NCI-H774 (cell line): ENCODE data around the gene IGFLR1.

Source experiments
- DNase-seq: peaks from one replicate; lab custom pipeline; 2025; lab: John Stamatoyannopoulos, UW

IGFLR1 gene

DNA sequence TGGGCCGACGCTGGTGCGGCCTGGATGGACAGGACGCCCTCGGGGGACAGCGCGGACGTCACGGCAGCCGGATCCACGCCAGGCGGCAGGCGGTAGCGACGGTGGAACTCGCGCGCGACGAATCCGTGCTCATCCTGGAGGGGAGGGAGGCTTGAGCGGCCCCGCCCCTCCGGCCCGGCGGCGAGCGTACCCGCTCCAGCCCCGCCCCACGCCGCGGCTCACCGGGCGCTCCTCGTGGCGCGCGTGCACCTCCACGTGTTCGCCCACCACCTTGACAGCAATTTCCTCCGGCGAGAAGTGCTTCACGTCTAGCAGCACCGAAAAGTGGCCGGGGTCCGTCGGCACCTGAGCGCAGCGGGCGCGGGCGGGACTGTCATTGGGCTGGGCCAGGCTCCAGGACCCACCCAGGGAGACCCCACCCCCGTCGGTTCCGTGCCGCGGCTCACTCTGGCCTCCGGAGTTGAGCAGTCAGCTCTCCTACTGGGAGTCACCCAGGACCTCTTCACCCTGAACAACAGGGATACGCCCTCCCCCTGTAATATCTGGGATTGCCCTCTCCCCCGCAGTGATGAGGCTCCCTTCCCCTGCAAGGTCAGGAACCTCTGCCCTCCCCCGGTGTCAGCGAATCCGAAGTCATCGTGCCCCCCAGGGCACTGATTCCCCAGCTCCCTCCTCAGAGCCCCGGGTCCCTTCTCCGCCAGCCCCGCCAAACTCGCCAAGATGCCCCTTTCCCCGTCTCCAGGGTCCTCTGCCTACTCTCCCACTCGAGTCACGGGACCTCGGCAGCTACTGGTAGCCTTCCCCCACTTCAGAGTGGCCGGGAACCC, 13.5 kb upstream of the IGFLR1 start:
- DNase-seq, result no peak

DNA sequence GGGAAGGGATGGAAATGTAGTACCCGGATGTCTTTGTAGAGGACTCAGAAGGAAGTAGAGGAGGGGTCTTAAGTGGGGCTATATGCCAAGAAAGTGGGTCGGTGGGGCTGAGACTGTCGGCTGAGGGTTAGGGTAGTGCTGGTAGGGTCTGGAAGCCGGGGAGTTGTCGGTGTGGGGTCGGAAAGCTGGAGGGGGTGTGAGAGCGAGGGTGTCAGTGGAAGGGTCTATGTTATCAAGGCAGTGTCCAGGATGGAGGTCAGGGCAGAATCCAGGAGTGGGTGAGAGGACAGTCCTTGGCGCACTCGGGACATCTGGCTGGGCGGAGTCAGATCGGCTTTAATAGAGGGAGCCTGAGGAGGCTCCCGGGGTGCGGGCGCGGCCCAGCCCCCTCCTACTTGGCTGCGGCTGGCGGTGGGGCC, 12.9 kb upstream of the IGFLR1 start:
- DNase-seq, result no peak

DNA sequence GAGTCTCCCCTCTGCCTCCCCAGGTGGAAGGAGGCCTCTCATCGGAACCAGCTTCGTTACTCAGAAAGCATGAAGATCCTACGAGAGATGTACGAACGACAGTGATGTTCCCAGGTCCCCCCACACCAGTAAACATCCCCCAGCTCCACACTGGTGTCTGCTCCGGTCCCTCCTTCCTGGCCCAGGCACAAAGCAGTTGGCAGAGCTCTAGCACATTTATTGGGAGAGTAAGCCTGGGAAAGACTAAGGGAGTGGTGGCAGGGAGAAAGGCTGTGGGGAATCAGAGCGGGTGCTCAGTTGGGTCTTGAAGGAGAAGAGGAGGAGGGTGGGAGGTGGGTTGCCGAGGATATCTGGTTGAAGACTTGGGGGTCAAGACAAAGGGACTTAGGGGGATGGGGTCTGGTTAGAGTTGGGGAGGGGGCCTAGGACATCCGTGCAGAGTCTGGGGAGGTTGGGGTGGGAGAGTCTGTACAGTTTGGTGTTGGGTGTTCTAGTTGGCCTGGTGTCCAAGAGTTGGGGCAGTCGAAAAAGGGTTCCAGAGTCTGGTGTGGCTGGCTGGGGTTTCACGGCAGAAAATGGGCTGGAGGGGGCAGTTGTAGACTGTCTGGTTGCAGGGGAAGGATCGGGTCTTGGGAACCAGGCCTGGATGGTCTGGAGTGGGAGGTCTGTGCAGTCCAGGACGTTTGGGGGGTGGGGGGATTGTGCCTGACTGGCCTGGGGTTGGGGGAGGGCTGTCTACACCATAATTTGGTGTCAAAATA, 12.3 kb upstream of the IGFLR1 start:
- DNase-seq, result no peak

DNA sequence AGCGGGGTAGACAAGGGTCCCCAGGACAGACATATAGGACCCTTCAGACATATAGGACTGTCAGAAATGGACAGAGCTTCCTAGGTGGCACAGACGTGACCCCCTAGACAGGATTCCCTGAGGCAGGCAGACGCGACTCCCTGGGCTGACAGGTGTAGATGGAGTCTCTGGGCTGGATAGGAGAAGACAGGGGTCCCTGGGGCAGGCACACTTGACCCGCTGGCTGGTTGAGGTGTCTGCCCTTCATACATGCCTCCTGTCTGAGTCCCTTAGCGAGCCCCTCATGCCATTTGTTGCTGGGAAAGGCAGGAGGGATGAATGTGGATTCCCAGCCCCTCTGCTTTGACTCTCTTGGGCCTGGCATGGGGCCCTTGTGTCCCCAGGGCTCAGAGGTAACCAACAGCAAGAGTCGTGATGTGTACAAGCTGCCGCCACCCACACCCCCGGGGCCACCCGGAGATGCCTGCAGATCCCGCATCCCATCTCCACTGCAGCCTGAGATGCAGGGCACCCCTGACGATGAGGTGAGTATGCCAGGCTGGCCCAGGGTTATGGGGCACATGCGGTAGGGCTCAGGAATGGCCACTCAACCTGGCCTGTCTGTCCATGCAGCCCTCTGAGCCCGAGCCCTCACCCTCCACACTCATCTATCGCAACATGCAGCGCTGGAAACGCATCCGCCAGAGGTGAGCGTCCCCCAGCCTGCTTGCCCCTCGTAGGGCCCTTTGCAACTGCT, 11.6 kb upstream of the IGFLR1 start:
- no peak for DNase-seq

DNA sequence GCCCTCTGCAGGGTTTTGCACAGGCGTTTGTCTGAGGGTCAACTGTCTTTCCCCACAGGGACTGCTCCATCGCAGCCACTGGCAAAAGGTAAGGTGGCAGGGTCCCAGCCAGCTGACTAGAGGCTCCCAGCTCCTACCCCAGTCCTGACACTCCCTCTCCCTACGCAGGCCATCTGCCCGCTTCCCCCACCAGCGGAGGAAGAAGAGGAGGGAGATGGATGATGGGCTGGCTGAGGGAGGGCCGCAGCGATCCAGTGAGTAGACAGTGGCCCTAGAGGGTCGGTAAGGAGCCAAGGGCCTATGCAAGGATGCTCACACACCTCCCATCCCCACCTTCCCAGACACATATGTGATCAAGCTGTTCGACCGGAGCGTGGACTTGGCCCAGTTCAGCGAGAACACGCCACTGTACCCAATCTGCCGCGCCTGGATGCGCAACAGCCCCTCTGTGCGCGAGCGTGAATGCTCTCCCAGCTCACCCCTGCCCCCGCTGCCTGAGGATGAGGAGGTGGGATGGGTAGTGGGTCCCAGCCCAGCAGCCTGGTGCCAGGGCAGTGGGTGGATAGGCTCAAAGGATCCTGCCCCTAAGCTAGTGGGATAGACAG, 10.6 kb upstream of the IGFLR1 start:
- no peak for DNase-seq

DNA sequence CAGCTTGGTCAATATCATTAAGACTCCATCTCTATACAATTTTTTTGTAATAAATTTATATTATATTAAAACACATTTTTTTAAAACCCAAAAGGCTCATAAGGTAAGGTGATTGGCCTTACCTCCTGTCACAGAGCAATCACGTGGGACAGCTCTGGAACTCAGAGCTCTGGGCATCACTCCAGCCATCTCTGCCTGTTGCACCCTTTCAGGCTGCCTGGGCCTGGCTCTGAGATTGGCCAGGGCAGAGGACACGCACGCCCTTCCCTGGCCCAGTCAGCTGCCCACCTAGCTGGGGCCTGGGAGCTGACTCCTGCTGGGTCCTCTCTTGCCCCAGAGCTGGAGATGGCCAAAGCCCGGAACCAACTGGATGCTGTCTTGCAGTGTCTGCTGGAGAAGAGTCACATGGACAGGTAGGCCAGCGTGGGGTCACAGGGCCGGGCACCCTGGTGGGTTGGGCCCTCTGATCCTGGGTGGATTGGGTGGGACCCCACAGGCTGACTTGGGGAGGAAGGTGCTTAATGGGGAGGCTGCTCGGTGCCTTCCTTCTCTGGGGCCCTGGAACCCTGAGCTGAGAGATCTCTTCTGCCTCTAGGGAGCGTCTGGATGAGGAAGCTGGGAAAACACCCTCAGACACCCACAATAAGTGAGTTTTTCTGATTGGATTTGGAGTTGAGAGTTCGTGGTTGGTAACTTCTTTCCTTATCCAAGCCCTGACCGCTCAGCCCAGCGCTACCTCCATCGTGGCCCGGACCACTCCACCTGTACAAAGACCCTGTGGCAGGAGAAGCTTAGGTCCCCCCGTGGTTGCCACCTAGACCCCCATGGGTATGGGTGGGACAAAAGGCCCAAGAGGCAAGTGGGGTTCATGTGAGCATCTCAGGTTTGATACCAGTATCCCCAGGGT, 9.8 kb upstream of the IGFLR1 start:
- DNase-seq, result no peak

DNA sequence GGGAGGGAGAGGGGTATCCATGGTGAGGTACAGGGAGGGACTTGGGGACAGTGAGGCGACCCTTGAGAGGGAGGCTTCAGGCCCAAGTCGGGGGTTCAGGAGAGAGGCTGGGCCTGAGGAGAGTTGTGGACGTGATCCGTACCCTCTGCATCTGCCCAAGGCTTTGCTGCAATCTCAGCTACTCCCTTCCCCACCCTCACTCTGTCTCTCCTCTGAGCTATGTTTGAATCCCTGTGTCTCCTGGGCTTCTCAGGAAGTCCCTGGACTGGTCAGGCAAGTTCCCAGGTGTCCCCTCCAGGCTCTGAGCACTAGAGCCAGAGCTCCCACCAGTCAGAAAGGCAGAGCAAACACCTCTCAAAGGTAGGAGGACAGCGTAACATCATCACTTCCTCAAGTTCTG, 7.9 kb upstream of the IGFLR1 start:
- DNase-seq, result no peak

DNA sequence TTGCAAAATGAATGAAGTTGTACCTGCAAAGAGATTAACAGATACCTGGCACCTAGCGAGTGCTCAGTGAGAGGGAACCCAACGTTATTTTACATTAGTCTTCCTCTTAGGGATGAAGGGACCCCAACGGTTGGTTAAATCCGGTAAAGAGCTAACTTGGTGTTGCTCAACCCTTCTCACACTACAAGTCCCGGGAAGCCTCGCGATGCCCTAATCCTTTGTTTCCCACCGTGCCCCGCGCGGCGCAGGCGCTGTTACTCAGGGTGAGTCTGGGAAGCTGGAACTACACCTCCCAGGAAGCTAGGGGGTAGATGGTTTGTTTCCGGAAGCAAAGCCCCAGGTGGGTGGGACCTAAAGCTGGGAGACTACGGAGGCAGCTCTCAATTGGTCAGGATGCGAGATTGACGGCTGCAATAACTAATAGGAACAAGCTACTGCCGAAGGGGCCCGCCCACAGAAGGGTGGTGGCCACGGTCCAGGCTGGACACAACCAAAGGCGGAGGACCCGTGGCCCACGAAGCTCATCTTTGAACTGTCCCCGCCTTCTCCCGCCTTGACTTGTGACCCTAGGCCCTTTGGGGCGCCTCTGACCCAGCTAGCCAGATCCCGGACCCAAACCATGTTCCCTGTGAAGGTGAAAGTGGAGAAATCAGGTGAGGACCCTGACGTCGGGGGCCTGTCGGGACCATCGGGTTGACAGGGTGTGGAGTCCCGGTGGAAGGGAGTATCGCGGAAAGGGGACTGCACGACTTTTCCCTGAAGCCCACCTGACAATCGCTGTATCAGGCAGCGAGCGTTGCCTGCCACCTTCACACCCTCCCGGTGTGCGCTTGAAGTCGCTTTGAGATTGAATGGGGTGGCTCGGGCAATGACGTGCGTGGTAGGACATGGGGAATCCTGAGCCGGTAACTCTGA, 6.1 kb upstream of the IGFLR1 start, which contains the start of gene LIN37:
Gene LIN37, plus strand, starts transcription at position 471 of the 915 bp plus-strand sequence. Its CDS starts 149 bp downstream, at position 620.
- peak; percentile 97 for DNase-seq

DNA sequence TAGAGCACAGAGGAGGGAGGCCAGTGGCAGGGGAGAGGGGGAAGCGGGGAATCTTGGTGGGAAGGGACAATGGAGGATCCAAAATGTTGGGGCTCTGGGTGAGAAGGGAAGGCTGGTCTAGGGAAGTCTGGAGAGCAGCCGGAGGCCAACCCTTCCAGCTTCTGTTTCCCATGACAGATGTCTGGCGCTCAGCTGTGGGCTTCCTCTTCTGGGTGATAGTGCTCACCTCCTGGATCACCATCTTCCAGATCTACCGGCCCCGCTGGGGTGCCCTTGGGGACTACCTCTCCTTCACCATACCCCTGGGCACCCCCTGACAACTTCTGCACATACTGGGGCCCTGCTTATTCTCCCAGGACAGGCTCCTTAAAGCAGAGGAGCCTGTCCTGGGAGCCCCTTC, 4.3 kb upstream of the IGFLR1 start:
- DNase-seq, result no peak

DNA sequence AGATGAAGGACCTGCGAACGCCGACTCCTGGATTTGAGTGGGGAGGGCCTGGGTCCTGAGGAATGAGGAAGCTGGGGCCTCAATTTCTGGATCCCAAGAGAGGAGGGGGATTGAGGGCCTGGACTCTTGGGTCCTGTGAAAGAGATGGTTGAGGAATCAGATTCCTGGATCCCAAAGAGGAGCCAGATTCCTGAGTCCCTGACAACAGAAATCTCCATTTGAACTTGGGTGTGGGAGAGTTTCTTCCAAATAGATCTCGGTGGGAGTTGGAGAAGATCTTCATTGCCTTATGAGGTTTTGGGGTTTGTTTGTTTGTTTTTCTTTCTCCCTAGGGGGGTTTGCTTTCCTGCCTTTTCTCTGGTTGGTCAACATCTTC, 3.8 kb upstream of the IGFLR1 start:
- no peak for DNase-seq

DNA sequence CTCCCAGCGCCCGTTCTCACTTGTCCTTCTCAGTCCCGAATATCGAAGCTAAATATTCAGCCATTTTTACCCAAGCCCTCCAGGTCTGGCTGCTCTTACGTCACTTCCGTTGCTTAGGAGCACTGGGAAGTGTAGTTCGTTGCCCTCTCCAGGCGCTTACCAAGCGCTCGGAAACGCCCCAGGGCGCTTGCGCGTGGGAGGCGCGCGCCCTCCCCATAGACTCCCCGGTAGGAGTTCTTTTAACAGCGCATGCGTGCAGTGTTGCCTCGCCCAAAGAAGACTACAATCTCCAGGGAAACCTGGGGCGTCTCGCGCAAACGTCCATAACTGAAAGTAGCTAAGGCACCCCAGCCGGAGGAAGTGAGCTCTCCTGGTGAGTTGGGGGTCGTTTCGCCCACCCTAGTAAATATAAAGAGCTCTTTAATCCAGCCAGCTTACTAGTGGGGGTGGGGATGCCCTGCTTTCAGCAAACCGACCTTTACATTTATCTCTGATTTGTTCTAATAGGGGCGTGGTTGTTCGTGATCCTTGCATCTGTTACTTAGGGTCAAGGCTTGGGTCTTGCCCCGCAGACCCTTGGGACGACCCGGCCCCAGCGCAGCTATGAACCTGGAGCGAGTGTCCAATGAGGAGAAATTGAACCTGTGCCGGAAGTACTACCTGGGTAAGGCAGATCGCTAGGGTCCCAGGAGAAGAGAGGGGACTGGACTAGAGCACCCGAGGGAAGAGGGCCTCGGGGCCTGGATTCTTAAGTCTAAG, 3.3 kb upstream of the IGFLR1 start, which contains the start of the genes PSENEN and U2AF1L4:
Gene PSENEN, plus strand, starts transcription at position 324 of the 759 bp plus-strand sequence. Its CDS starts 280 bp downstream, at position 604.
Gene U2AF1L4, minus strand, starts transcription at position 91 of the 759 bp plus-strand sequence. Its CDS starts 27 bp downstream, at position 64.
- peak; percentile 98 for DNase-seq

DNA sequence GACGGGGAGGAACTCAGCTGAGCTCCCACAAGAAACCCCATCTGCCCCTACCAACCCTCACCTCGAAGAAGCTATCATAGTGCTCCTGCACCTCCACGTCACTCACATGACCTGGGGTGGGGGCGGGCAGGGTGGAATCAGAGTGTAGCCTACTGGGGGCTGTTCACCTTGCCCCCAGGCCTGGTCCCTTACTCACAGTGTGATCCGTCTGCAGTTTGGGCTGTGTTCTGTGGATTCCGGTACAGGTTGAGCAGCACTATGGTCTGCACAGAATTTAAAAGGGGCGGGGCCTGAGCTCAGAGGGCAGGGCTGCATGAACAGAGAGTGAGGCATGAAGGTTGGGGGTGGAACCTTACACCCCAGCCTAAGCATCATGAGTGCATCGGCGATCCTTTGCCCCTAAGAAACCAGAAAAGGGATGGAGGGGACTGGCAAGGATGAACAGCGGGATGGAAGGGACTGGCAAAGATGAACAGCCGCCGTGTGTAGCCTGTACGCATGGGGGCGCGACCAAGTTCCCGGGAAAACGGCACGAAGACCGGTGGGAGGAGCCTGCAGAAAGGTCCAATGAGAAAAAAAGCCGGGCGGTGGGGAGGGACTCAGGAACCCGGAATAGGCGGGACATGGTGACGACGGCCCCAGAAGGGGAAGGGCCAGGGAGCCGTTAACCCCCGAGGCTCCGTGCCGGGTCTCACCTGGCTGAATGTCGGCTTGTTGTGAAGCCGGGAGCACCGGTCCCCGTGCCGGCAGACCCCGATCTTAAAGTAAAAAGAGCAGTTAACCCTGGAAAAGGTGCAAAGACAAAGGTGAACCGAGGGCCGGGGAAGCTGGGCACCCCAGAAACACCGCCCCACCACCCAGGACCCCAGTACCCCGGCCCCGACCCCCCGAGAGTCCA, 2.4 kb upstream of the IGFLR1 start:
- DNase-seq, result peak; percentile 92

DNA sequence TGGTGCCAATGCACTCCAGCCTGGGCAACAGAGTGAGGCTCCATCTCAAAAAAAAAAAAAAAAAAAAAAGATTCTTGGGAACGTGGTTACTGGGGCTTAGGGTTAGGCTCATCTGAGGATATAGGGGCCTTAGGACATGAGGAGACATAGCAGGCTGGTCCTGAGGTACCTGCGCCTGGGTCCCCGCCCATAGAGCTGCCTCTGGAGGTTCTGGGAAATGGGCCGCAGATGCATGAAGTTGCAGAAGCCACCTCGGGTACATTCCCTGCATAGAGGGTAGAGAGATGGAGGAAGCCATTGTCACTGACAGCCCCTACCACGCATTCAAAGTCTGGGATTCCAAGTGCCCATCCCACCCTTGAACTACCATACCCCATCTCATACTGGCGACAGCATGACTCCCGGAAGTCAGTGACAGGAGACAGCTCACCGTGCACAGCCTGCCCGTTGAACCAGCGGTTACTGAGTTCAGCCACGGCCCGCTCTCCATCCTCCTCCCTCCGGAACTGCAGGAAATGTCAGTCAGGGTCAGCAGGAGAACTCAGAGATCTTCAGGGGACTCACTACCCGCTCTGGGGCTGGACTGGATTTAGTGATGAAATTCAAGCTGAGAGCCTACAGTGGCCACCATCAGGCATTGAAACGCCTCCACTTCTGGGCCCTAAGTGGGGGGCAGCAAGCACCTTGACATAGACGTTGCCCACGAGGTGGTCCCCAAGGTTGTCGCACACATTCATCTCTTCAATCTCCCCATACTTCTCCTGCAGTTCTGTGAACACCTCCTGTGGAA, 1.6 kb upstream of the IGFLR1 start:
- DNase-seq, result no peak

DNA sequence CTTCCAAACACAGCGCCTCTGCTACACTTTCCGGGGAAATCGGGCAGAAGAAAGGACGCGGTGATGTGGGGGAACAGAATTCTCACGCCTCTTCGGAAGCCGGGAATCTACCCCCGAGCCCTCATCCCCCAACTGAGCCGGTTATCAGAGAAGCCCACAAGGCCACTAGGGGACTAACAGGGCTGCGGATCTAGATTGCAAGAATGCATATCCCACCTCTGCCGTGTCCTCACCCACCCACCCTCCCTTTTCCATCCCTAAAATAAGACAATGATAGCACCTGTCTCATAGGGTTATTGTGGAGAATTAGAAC, 1.1 kb downstream of the IGFLR1 start:
- DNase-seq, result no peak

DNA sequence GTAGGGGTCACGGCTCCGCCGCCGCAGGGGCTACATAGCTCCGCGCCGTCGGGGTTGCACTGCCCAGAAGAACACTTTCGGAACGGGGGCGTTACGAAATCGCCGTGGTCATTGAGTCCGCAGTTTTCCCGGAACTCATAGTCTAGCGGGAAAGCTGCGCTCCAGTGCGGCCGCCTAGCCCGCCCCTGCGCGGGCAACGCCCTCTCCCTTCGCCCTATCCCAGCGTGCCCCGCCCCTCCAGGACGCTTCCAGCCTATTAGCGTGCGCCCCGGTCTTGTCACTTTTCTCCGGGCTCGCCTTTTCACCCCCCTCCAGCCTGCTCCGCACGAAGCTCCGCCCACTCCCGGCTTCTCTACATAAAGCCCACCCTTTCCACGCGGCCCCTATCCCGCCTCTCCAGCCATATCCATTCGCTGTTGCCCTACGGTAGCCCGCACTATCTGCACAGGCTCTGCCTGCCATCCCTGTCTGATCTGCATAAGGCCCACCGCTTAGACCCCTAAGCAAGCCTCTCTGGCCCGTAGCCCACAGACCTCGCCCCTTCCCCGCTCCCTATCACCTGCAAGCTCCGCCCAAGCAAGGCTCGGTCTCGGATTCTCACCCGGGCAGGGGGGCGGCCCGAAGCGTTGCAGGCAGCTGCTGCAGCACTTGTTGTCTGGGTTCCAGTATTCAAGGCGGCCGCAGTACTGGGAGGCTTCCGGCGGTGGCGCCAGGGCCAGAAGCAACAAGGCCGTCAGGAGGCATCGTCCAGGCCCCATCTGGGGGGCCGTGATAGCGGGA, 1.6 kb downstream of the IGFLR1 start:
- DNase-seq, result peak; percentile 96

DNA sequence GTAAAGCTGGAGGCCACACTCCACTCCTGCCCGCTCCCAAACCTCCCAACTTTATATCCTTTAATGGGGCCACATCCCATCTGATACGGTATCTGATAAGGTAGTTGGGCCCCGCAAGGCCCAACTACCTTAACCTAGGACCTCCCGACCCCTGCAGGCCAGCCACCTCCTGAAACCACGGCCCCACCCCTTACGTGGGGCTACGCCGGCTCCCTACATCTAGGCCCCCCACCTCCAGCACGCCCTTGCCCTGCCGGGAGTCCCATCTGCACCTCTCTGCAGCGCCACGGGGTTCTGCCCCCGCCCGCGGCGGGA, 2.2 kb downstream of the IGFLR1 start:
- DNase-seq, result no peak
